ENCODE results near the gene PSMD6.

PSMD6 gene

DNA sequence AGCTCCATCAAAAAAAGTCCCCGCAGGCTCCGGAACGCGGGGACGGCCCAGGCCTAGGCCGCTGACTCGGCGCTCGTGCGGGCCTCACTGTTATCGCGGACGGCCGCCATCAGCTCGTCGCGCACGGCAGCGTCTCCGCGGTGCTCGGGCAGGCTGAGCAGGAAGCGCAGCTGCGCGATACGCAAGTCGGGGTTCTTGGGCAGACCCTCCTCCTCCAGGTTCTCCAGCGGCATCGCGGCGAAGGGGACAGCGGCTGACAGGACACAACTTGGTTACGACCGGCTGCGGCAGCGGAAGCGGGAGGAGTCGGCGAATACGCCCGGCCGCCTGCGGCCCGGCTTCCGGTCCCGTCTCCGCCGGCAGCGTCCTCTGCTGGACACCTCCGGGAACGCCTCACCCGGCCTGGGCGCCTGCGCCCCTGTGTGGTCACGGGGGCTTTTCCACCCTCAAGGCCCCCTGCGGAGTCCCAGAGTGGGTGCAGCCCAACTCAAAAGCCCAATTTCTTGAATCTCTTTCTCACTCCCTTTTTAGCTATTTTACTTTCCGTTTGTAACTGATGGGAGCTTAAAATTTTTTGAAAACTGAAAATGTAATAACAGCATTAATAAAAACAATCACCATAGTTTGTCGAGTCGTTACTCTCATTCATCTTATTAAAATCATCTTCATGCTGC lies at the start of gene PSMD6:
TSS of gene PSMD6 (minus strand) at position 308 of the 674 bp plus-strand sequence. CDS start at position 233, 75 bp downstream.
- DNase-seq (ENCODE audit: low read depth in 2 of 2), result peak; percentile 57 to 62

DNA sequence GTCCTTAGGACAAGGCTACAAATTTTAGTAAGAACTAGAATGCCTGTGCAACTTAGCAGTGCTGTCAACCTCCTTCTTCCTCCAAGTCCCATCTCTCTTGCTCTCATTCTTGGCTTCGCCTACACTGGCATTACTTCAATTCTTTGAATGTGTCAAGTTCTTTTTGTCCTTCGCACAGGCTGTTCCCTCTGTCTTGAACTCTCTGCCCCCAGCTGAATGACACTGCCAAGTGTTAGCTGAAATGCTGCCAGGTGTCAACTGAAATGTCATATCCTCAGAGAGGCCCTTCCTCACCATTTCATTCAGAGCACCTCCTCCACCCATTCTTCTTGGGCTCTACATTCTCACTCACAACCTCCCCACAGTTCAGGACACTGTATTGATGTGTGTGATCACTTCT lies 48.8 kb upstream of the PSMD6 start:
- DNase-seq (ENCODE audit: low read depth in 2 of 2), result no peak

DNA sequence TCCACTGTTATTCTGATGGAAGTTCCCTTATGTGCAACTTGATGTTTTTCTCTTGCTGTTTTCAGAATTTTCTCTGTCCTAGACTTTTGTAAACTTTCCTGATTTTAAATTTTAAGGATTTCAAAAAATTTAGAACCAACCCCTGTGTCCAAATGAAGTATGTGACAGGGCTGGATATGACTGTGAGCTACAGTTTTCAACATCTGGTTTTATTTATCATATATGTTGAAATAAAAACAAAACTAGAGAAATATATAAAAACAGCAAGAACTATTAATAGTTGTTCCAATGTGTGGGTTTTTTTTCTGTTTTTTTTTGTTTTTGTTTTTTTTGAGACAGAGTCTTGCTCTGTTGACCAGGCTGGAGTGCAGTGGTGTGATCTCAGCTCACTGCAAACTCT lies 47.4 kb upstream of the PSMD6 start:
- DNase-seq (ENCODE audit: low read depth in 2 of 2), result no peak

DNA sequence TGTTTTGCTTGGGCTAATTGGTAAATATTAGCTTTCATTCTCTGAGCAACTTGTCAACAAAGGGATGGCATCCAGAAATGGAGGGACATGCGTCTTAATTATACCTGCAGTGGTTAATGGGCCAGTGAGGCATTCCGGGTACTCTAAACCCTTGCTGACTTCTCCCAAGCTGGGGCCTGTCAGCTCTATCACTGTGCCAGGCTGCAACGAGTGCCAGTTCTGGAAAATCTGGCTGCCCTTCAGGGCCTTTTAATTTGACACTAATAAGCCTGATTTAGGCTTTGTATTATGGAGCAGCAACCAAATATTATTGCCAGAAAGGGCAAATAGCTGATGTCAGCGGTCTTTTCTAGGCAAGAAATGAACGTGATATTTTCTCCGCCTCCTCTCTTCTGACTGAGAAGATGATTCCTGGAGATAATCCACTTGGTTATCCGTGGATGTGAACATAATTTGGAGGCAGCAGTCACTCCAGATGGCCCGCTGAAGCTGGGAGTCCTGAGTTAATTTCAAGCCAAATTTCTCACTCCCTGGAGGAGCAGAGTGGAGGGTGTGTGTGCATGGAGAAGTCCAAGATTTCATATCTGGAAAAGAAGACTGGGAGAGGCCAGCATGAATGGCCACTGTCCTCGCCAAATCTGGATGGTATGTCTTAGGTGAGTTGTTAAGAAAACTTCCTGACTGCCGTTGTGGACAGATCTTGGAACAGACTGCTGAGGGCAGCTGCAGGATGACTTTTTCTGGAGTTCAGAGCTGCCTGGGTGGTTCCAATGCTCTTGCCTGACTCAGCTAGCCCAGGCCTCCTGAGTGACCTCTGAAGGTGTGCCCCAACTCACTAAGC lies 44.4 kb upstream of the PSMD6 start:
- no peak for DNase-seq (ENCODE audit: low read depth in 2 of 2)

DNA sequence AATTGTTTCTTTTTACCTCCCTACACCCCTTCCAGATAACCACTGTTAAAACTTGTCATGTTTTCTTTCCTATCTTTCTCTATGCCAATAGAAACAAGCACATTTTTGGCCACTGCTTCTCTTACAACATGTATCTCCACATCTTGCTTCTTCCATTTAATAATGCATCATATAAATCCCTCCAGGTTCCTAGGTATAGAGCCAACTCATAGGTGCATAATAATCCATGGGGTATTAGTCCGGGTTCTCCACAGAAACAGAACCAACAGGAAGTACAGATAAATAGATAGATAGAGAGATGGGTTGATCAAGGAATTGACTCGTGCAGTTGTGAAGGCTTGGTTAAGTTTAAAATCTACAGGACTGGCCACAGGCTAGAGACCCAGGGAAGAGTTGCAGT lies 41.5 kb upstream of the PSMD6 start:
- no peak for DNase-seq (ENCODE audit: low read depth in 2 of 2)

DNA sequence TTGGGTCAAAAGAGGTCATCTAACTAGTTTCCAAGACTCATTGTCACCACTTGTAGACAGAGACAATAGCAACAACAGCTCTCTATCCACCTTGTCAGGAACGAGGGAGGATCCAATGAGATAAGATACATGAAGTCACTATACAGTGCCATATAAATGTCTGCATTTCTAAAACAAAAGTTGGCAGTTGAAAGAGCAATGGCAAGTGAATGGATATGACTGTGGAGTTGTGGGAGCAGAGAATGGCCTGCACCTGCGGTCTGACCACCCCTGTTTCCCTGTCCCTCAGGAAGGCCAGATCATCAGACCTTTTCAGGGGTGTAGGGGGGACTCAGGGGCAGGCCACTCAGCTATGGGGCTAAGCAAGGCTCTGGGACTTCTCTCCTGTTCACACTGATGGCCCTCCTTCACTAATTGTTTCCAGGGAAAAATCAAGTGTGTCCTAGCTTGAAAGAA lies 40.7 kb upstream of the PSMD6 start:
- no peak for DNase-seq (ENCODE audit: low read depth in 2 of 2)

DNA sequence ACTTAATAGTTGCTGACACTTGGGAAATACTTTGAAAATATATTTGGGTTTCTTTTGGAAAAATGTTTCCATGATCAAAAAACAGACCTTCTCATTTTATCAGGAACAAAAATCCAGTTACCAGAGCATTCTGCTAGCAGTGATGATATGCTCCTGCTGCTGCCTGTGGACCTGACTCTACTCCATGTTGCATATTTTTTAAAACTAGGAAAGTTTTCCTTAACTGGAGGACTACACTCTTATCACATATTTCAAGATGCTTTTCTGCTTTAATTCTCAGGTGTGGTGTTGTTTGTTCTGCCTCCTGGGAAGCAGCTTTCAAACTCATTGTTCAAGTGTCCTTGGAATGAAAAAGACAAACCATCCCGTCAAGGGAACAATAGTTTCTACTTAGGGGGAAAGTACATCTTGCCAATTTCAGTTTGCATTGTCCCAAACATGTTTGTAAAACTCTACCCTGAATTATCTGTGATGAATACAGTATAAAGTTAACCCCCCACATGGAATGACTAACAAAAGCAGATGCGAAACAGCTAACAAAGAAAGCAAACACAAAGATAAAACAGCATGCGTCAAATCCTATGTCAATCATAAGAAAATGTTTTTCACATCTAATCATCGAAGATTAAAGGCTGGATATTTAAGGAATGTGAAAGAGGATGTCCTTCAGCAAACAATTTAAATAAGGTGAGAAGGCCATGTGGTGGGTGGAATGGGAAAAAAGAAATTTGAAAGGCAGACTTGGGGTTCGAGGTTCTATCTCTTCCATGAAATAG lies 40.1 kb upstream of the PSMD6 start:
- DNase-seq (ENCODE audit: low read depth in 2 of 2), result no peak

DNA sequence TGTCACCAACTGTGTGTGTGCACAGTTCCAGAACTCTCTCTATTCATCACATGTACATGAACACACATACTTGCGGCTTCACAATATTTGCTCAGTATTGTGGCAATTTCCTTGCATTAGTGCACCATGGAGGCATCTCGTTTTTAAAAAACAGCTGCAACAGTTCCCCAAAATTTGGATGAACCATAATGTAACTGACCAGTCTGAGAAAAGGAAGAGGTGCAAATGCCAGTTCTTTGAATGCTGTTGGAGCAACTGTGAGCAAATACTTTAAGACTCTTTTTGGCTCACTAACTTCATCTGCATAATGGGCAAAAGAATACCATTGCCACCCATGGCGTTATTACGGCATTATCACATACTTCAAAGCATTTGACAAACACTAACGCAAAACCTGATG lies 38.3 kb upstream of the PSMD6 start:
- DNase-seq (ENCODE audit: low read depth in 2 of 2), result no peak

DNA sequence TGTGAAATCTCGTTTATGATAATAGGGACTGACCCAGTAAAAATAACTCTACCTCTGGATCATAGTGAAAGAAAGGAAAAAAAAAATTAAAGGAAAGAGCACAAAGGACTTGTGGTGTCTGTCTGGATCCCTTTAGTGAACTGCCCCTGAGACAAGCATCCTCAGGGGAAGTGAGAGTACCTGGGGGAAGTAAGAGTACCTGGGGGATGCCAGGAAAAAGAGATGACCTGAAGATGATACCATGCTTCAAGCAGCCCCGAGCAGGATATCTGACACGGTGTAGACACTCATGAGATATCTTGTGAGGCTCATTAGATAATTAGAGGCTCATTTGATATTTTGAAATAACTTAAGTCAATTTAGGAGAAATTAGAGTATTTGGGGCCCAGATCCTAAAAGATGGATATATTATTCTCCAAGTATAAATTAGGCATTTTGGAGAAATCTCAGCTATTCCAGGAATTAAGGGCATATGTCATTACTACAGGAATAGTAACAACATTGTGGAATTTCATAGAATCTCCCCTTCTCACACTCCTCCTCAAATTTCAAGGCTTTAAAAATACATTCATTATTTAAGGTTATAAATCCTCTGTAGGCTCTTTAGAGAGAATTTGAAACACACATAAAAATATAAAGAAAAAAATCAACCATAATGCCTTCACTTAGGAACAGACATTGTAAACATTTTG lies 36.3 kb upstream of the PSMD6 start:
- no peak for DNase-seq (ENCODE audit: low read depth in 2 of 2)

DNA sequence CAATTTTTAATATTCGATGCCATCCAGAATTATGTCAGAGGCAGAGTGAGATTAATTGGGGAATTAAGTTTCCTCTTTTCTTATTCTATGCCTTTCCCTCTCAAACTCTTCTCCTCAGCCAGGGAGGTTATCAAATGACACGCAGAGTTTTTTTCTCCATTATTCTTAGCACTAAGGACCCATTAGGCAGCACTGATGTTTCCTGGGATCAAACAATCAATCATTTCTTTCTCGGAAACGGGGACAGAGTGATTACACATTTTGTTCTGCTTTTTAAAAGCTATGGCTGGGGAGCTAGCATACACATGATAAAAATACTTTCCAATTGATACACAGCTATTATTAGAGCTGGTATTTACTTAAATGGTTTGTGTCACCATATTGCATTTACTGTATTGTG lies 35.3 kb upstream of the PSMD6 start:
- no peak for DNase-seq (ENCODE audit: low read depth in 2 of 2)

DNA sequence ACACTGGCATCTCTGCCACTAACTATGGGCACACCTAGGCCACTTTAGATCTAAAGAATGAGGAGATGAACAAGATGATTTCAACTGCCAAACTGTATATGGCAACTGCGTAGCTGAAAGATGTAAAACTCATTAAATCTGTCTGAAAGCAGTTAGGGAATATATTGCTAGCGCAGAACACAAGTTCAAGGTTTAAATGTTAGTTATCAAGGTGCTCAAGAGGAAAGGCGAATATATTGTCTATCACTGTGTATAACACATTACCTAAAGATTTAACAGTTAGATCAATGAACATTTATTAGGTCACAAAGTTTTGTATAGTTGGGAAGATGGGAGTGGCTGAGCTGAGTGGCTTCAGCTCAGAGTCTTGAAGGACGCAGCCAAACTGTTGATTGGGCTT lies 33.9 kb upstream of the PSMD6 start:
- no peak for DNase-seq (ENCODE audit: low read depth in 2 of 2)

DNA sequence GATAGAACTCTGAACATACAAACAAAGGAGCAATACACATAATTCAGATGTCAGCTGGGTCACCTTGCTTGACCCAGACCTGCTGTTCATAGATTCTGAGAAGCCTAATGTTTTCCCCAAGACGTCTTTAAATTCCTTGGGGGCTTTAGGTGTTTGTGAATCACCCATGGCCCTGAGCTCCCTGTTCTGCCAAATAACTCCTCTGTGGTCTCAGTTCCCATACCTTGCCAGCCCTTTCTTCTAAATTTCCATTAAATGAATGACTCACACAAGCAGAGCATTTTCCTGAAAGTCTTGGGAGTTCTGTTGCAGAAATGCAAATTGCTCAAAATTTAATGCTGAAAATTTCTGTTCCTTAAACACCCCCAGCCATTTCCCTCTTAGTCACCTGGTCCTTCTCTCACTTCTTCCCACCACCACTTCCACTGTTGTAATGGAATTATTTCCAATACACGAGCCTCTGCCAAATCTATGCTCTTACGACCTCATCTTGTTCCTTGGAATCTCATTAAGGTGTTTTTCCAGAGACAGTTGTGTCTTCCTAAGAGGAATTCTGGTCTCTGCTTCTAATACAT lies 33.4 kb upstream of the PSMD6 start:
- DNase-seq (ENCODE audit: low read depth in 2 of 2), result peak; percentile 51 to 54

DNA sequence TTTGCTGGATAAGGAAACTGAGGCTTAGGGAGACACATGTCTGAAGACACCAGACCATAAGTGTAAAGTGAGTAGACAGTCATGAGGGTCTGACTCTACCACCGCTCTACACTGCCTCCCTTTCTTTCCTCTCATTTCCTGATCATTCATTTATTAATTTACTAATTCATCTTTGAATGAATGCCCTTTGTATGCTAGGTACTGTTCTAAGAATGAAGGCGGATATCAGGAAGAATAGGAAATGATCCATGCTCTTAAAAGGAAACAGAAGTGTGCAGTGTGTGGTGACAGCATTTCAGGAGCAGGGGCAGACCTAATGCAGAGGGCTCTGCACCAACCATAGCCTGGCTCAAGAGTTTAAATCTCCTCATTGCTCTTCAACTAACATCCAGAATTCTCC lies 31.8 kb upstream of the PSMD6 start:
- no peak for DNase-seq (ENCODE audit: low read depth in 2 of 2)

DNA sequence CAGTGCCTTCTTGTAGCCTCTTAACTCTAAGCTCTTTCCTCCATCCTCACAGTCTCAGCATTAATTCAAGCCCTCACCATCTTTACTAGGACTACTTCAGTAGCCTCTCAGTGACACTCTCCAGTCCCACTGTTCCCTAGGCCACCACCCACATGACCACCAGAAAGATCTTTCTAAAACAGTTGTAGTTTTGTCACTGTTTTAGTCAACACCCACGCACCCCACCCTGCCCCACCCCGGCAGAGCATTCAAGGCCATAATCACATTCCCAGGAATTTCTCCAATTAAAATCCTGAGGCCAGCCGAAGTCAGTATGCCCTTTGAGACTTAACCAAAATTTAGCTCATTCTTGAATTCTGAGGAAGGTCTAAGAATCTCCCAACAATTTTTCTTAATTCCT lies 31.2 kb upstream of the PSMD6 start:
- no peak for DNase-seq (ENCODE audit: low read depth in 2 of 2)

DNA sequence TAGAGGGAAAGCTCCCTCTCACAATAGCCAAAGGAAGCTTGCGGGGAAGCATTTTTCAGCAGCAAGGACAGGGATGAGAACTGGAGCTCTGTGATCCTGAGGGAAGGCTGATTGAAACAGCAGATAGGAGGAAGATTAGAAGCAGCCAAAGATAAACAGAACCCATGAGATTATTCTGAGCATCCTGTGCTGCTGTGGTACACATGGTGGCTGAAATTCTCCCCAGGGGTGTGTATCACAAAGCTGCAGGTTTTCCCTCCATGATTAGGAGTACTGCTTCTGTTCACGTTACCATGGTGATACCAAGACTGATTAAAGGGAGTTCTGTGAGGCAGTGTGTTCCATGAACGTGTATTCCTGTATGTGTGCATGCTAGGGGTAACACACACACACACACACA lies 30.3 kb upstream of the PSMD6 start:
- no peak for DNase-seq (ENCODE audit: low read depth in 2 of 2)

DNA sequence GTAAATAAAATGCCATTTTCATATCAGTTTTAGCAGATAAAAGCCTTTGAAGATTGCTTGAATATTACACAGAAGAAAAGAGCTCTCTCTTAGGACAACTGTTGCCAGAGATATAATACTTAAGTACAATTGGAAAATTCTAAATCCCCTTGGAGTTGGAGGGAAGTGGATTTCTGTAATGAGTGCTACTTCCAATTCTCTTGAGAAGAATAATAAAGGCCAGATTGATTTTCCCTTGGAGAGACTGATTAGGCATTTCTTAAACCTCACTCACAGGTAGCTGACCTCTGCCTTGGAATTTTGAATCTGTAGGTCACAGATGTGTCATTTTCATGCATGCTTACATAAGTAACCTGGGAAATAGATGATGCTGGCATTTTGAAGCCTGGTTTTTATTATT lies 29.8 kb upstream of the PSMD6 start:
- DNase-seq (ENCODE audit: low read depth in 2 of 2), result no peak

DNA sequence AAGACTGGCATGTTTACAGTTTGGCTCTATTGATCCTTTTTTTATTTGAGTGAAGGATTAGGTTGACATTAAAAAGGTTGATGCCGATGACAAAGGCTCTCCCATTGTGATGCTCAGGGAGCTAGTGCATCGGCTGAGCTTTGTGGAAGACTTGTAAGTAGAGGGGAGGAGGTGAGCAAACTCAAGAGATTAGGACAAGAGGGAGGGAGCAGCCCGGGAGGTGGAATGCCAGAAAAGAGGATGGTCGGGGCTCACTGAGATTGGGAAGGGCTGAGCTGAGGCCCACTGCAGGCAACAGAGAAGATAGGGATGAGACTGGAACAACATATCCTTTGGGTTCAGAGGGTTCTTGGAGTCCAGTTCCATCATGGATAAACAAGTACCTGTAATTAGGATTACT lies 26.5 kb upstream of the PSMD6 start:
- DNase-seq (ENCODE audit: low read depth in 2 of 2), result no peak

DNA sequence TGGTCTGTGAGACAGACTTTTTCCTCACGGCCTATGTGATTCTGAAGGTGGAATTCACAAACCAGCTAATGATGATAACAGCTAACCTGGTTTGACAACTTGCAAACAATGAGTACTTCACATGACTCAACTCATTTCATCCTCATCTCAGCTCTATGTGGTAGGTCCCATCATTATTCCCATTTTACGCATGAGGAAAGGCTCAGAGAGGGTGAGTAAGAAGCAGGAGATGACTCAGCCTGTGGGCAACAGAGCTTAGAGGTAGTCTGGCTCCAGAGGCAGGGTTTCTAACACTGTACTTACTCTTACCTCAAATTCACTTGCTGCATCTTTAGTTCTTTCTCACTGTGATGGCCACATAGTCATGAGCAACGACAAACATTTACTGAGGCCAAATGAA lies 25.8 kb upstream of the PSMD6 start:
- DNase-seq (ENCODE audit: low read depth in 2 of 2), result no peak

DNA sequence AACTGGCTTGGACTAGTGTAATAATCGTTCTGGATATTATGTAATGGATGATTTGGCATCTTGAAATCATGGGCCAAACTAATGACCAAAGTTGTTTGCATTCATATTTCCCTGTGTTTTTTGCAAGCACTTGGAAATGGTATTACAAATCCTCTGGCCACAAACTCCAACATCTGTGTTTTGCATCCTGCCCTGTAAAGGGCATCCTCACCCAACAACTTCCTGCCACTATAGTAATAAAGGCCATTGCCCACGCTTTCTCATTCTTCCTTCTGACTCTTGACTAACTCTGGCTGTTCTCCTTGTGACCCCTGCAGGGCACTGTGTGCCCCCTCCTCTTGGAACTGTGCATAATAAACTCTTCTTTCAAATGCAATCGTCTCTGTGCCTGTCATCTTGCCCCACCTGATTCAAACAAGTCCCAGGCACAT lies 25.4 kb upstream of the PSMD6 start:
- DNase-seq (ENCODE audit: low read depth in 2 of 2), result no peak

DNA sequence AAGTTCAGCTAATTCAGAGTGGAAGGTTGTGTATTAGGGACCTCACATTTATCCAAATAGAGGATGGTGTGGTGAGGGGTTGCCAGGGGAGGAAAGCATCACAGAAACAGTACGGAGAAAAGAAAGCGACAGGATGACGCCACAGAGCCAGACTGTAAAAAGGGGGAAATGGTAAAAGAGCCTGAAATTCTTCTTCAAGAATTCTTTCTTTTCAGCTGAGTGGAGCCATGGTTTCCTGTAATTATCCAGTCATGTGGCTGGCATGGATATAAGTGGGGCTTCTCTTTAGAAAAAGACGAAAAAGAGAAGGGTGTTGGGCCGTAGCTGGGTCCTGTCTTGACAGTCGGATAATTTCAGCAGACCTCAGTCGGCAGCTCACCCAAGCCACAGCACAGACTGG lies 24.5 kb upstream of the PSMD6 start:
- no peak for DNase-seq (ENCODE audit: low read depth in 2 of 2)

DNA sequence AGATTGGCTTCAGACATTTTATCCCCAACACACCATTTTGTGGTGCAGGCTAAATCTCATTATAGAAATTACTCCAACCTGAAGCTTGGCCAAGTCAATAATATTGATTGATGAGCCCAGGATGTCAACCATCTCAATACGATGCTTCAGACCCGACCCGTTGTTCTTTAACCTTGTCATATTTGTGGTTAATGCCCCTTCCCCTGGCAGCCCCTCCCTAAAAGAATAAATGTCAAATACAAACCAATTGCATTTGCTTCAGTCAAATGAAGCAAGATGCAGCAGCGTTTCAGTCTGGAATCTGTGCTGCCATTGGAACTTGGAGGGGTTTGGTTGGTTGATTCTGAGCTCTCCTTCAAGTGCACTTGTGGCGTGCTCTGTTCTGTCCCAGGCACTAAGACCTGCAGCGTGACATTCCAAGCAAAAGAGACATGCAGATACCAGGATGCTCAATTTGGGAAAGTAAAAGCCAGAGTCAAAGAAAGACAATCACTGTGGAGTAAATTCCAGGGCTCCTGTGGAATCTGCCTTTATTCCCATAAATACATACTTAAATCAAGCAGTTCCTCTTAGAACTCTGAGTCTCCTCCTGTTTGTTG lies 23.8 kb upstream of the PSMD6 start:
- no peak for DNase-seq (ENCODE audit: low read depth in 2 of 2)
